ENCODE results near the gene CATSPER4.

Gene CATSPER4

DNA sequence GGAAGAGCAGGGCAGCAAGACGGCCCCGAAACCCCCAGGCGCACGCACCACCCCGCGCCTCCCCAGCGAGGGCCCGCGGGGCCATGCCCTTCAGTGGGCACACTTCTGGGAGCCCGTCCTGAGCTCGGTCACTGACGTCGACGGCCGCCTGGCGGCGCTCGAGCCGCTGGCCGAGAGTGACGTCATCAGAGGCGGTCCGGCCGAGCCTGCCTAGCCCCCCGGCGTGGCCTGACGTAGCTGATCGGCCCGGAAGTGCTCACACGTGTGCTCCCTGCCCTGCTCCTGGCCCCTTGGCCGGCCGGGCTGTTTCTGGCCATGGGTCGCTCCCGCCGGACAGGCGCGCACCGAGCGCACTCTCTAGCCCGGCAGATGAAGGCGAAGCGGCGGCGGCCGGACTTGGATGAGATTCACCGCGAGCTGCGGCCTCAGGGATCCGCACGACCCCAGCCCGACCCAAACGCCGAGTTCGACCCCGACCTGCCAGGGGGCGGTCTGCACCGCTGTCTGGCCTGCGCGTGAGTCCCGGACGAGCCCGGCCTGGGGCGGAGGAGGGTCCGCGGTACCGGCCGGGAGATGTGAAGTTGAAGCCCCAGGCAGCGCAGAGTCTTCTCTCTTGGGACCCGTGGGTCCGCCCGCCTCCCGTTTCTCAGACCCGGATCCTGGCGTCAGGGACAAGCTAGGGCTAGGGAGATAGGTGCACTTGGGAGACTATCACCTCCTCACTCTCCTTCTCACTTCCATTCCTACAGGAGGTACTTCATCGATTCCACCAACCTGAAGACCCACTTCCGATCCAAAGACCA lies 20.5 kb upstream of the CATSPER4 start, which contains the start of gene ZNF593:
TSS of gene ZNF593 (plus strand) at position 240 of the 803 bp plus-strand sequence. CDS start at position 316, 76 bp downstream.
- DNase-seq (ENCODE audit: low spot score in 2 of 2) (peak; percentile 73 to 78), ATAC-seq (replicated peaks; ENCODE audit: extremely low read depth, poor library complexity, severe bottlenecking) (peak; percentile 84)
- H3K4me3 Mint-ChIP-seq = peak within 1 kb of the TSS; percentile 87
- peaks cover 5% of the 10 kb centered on the region for H3K27me3 Mint-ChIP-seq
- H3K9me3 Mint-ChIP-seq = no peaks in the 10 kb centered on the region
- H3K27ac Mint-ChIP-seq (ENCODE audit: low read depth) = peak within 1 kb of the TSS; percentile 38
- H3K36me3 Mint-ChIP-seq (ENCODE audit: insufficient read depth) = peaks cover 7% of the 10 kb centered on the region
- peaks cover 26% of the 10 kb centered on the region for H3K4me1 Mint-ChIP-seq

DNA sequence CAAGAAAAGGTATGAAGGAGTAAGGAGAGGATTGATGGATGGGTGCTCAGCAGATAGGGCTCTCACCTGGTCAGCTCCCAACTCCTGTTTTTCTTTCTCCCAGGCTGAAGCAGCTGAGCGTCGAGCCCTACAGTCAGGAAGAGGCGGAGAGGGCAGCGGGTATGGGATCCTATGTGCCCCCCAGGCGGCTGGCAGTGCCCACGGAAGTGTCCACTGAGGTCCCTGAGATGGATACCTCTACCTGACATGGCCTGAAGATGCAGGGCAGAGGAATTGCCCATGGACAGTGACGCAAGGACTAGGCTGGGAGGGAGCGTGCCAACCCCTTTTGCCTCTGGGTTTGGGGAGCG lies 20.0 kb upstream of the CATSPER4 start:
- H3K4me3 Mint-ChIP-seq = peak overlapping the region; percentile 87
- H3K27me3 Mint-ChIP-seq = no peaks in the 10 kb centered on the region
- no peaks in the 10 kb centered on the region for H3K9me3 Mint-ChIP-seq
- DNase-seq (ENCODE audit: low spot score in 2 of 2) (no peak), ATAC-seq (replicated peaks; ENCODE audit: extremely low read depth, poor library complexity, severe bottlenecking) (no peak)
- H3K36me3 Mint-ChIP-seq (ENCODE audit: insufficient read depth) = peaks cover 7% of the 10 kb centered on the region
- H3K4me1 Mint-ChIP-seq = peaks cover 26% of the 10 kb centered on the region
- H3K27ac Mint-ChIP-seq (ENCODE audit: low read depth) = peak overlapping the region; percentile 38

DNA sequence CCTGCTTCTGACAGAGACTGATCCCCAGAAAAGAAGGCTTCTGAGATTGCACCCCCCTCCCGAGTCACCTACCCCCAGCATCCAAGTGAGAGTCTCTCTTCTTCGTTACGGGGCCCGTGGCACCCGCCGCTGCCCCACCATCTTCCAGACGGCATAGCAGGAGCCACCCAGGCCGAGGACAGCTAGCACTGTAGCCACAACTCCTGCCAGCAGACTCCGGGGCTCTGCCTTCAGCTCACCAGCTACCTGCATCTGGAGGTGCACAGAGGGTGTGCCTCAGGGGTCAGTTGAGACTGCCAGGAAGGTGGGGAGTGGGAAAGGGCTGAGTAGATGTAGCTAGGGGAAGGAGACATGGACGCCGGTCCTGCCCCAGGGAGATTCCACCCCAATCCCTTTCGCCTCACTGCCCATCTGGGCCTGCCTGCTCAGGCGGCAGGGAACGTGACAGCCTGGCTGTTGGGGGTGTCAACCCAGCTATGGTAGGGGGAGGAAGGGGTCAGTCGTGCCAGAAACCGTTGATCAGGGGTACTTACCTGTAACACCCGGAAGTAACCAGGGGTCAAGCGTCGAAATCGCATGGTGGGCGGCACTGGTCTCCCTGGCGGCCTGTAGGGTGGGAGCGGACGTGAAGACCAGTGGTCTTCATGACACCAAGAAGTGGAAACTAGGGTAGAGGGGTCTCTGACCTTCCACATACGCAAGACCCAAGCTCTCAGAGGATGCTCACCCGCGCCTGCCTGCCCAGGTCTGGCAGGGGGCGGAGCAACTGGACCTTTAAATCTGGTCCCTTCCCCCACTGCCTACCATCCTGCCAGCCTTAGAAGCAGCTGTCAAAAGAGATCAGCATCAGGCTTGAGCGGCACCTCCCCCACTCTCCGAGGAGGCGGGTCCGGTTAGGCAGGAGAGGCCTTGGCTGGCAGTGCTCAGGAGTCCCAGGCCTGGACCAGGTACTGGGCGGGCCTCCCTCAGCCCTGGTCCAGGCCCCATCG lies 19.0 kb upstream of the CATSPER4 start, which contains the start of gene ZNF593OS:
TSS of gene ZNF593OS (minus strand) at position 749 of the 989 bp plus-strand sequence. CDS start at position 578, 171 bp downstream.
- peaks cover 7% of the 10 kb centered on the region for H3K36me3 Mint-ChIP-seq (ENCODE audit: insufficient read depth)
- H3K27me3 Mint-ChIP-seq = no peaks in the 10 kb centered on the region
- ATAC-seq (replicated peaks; ENCODE audit: extremely low read depth, poor library complexity, severe bottlenecking) (no peak), DNase-seq (ENCODE audit: low spot score in 2 of 2) (no peak)
- H3K9me3 Mint-ChIP-seq = no peaks in the 10 kb centered on the region
- peak within 1 kb of the TSS; percentile 87 for H3K4me3 Mint-ChIP-seq
- H3K4me1 Mint-ChIP-seq = peaks cover 26% of the 10 kb centered on the region
- H3K27ac Mint-ChIP-seq (ENCODE audit: low read depth) = no peak within 1 kb of the TSS

DNA sequence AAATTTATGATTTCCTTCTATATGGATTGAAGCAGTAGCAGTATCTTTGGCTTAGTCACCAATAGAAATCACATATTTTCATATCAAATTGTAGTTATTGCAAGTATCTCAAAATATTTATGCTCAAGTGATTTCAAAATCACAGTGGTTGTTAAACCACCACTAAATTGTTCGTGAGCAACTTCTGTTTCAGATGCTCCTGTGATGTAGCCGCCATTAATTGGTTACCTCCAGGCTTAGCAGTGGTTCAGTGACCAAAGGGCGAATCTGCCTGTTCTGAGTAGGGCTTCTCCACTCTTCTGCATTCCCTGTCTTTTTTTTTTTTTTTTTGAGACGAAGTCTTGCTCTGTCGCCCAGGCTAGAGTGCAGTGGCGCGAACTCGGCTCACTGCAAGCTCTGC lies 15.1 kb upstream of the CATSPER4 start:
- Mint-ChIP-seq H3K27me3 (no peaks in the 10 kb centered on the region), H3K36me3 (ENCODE audit: insufficient read depth) (peaks cover 4% of the 10 kb centered on the region), H3K27ac (ENCODE audit: low read depth) (no peak overlapping the region), H3K4me3 (no peak overlapping the region), H3K4me1 (peaks cover 10% of the 10 kb centered on the region), H3K9me3 (no peaks in the 10 kb centered on the region)
- ATAC-seq (replicated peaks; ENCODE audit: extremely low read depth, poor library complexity, severe bottlenecking) = no peak
- no peak for DNase-seq (ENCODE audit: low spot score in 2 of 2)

DNA sequence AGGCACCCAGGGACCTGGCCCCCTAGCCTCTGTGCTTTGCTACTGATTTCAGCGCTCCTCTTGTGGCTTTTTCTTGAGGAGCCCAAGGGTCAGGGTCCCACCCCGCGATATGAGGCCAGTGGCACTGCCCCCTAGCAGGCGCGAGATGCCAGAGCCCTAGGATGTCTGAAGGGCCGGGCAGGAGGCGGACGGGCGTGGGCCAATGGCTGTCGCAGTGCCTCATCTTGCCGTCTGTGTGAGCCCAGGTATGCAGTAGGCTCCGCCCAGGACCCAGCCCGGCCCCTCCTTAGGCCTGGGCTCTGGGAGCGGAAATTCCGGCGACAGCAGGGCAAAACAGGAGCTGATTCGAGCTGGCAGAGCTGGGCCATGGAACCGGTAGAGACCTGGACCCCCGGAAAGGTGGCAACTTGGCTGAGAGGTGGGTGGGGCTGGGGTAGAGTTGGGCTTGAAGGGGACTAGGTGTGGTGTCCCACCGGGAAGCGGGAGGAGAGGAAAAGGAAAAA lies 13.2 kb upstream of the CATSPER4 start, which contains the start of gene CNKSR1:
TSS of gene CNKSR1 (plus strand) at position 310 of the 503 bp plus-strand sequence. CDS start at position 367, 57 bp downstream.
- Mint-ChIP-seq H3K4me1 (no peaks in the 10 kb centered on the region), H3K9me3 (no peaks in the 10 kb centered on the region), H3K36me3 (ENCODE audit: insufficient read depth) (no peaks in the 10 kb centered on the region), H3K27ac (ENCODE audit: low read depth) (no peak within 1 kb of the TSS), H3K4me3 (no peak within 1 kb of the TSS), H3K27me3 (no peaks in the 10 kb centered on the region)
- no peak for ATAC-seq (replicated peaks; ENCODE audit: extremely low read depth, poor library complexity, severe bottlenecking)
- no peak for DNase-seq (ENCODE audit: low spot score in 2 of 2)

DNA sequence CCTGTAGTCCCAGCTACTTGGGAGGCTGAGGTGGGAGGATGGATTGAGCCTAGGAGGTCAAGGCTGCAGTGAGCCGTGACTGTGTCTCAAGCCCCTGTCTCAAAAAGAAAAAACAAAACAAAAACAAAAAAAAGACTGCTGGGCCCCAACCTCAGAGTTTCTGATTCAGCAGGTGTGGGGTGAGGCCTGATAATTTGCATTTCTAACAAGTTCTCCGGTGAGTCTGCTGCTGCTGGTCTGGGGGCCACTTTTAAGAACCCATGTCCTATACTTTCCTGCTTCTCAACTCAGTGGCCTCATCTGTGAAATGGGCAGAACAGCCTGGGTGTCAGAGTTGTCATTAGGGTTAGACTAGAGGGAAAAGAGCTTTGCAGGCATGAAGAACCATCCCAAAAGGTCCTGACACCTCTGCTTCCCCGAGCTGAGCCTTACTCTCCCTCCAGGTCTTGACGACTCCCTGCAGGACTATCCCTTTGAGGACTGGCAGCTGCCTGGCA lies 10.3 kb upstream of the CATSPER4 start:
- DNase-seq (ENCODE audit: low spot score in 2 of 2) (no peak), ATAC-seq (replicated peaks; ENCODE audit: extremely low read depth, poor library complexity, severe bottlenecking) (no peak)
- Mint-ChIP-seq H3K27me3 (no peaks in the 10 kb centered on the region), H3K27ac (ENCODE audit: low read depth) (no peak overlapping the region), H3K9me3 (no peaks in the 10 kb centered on the region), H3K4me3 (no peak overlapping the region), H3K4me1 (no peaks in the 10 kb centered on the region), H3K36me3 (ENCODE audit: insufficient read depth) (no peaks in the 10 kb centered on the region)

DNA sequence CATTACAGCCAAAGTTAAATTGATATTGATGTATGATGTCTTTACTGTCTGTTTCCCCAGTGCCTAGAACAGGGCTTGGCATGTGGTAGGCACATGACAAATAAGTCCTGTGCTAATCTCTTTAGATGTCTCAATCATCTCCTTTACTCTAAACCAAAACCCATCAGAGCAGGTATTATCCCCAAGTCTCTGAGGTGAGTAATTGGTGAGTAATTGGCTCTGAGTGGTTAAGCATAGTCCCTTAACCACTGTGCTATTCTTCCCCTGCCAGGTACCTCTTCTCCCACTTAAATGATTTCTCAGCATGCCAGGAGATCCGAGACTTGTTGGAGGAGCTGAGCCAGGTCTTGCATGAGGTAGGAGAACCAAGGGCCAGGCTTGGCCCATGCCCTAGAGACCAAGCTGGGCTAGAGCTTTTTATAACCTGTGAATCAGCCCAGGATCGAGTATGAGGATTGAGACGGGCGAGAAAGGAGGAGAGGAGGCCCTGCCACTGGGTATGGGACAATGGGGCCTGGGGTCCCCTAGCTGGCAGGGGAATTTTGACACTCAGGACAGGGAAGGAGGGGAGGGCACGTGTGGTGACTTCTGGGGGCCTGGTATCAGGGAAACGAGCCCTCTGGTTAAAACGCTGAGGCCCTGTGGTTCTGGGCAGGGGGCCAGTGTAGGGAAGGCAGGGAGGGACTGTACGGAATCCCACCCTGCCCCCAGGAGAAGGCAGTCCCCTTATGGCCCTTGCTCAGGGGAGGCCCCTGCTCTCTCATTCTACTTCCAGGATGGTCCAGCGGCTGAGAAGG lies 8.6 kb upstream of the CATSPER4 start:
- ATAC-seq (replicated peaks; ENCODE audit: extremely low read depth, poor library complexity, severe bottlenecking) (no peak), DNase-seq (ENCODE audit: low spot score in 2 of 2) (no peak)
- no peaks in the 10 kb centered on the region for H3K9me3 Mint-ChIP-seq
- H3K27me3 Mint-ChIP-seq = no peaks in the 10 kb centered on the region
- no peak overlapping the region for H3K4me3 Mint-ChIP-seq
- H3K27ac Mint-ChIP-seq (ENCODE audit: low read depth) = peak overlapping the region; percentile 54
- no peaks in the 10 kb centered on the region for H3K4me1 Mint-ChIP-seq
- no peaks in the 10 kb centered on the region for H3K36me3 Mint-ChIP-seq (ENCODE audit: insufficient read depth)

DNA sequence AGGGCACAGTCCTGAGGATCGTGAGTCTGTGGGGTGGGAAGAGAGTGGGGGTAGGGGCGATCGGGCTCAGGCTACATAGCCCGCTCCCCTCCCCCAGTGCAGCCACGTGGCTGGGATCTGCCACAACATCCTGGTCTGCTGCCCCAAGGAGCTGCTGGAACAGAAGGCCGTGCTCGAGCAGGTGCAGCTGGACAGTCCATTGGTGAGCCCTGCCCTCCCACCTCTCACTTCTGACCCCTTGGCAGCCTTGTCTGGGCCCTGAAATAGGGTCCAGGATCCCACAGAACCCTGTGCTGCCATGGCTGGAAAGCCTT lies 8.1 kb upstream of the CATSPER4 start:
- ATAC-seq (replicated peaks; ENCODE audit: extremely low read depth, poor library complexity, severe bottlenecking) (no peak), DNase-seq (ENCODE audit: low spot score in 2 of 2) (no peak)
- Mint-ChIP-seq H3K9me3 (no peaks in the 10 kb centered on the region), H3K36me3 (ENCODE audit: insufficient read depth) (no peaks in the 10 kb centered on the region), H3K27me3 (no peaks in the 10 kb centered on the region), H3K4me3 (no peak overlapping the region), H3K27ac (ENCODE audit: low read depth) (peak overlapping the region; percentile 54), H3K4me1 (no peaks in the 10 kb centered on the region)

DNA sequence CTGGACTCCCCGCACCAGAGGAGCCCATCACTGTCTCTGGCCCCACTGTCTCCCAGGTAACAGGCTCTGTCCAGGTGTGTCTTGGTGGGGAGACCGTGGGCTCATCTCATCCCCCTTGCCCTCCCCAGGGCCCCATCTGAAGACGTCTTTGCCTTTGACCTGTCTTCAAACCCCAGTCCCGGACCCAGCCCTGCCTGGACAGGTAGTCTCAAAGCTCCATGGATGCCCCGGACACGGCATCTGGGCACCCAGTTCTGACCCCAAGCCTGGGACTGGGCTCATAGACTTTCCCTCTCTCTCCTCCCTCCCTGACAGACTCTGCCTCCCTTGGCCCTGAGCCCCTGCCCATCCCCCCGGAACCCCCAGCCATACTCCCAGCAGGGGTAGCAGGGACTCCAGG lies 6.3 kb upstream of the CATSPER4 start:
- Mint-ChIP-seq H3K27ac (ENCODE audit: low read depth) (no peak overlapping the region), H3K9me3 (no peaks in the 10 kb centered on the region), H3K4me1 (no peaks in the 10 kb centered on the region), H3K27me3 (no peaks in the 10 kb centered on the region), H3K4me3 (no peak overlapping the region), H3K36me3 (ENCODE audit: insufficient read depth) (no peaks in the 10 kb centered on the region)
- DNase-seq (ENCODE audit: low spot score in 2 of 2) (no peak), ATAC-seq (replicated peaks; ENCODE audit: extremely low read depth, poor library complexity, severe bottlenecking) (no peak)

DNA sequence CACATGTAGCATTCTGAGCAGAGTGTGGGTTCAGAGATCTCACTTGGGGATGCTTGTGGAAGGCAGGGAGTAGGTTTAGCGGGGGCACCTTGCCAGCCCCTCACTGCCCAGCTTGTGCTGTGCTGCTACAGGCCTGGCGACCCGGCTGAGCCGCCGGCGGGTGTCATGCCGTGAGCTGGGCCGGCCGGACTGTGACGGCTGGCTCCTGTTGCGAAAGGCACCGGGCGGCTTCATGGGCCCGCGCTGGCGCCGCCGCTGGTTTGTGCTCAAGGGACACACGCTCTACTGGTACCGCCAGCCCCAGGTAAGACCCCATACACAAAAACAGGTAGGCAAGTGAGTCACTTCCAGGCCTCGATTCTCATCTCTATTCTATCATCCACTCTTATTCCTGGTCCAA lies 5.5 kb upstream of the CATSPER4 start:
- Mint-ChIP-seq H3K36me3 (ENCODE audit: insufficient read depth) (no peaks in the 10 kb centered on the region), H3K27ac (ENCODE audit: low read depth) (no peak overlapping the region), H3K4me3 (no peak overlapping the region), H3K9me3 (no peaks in the 10 kb centered on the region), H3K27me3 (no peaks in the 10 kb centered on the region), H3K4me1 (no peaks in the 10 kb centered on the region)
- no peak for DNase-seq (ENCODE audit: low spot score in 2 of 2)
- no peak for ATAC-seq (replicated peaks; ENCODE audit: extremely low read depth, poor library complexity, severe bottlenecking)

DNA sequence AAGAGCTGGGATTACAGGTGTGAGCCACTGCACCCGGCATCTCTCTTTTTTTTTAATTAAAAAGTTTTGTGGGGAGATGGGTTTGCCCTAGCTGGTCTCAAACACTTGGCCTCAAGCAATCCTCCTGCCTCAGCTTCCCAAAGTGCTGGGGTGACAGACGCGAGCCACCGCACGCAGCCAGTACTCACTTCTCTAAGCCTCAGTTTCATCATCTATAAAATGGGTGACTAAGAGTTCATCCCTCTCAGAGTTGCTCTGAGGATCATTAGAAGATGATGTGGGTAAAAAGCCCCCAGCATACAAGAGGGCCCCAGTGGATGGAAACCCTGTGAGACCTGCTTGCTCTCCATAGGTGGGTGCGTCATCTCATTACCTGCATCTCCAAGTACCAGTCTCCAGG lies 2.5 kb upstream of the CATSPER4 start:
- no peak overlapping the region for H3K4me3 Mint-ChIP-seq
- H3K36me3 Mint-ChIP-seq (ENCODE audit: insufficient read depth) = no peaks in the 10 kb centered on the region
- peaks cover 9% of the 10 kb centered on the region for H3K4me1 Mint-ChIP-seq
- H3K27me3 Mint-ChIP-seq = no peaks in the 10 kb centered on the region
- no peaks in the 10 kb centered on the region for H3K9me3 Mint-ChIP-seq
- no peak for DNase-seq (ENCODE audit: low spot score in 2 of 2)
- no peak overlapping the region for H3K27ac Mint-ChIP-seq (ENCODE audit: low read depth)
- no peak for ATAC-seq (replicated peaks; ENCODE audit: extremely low read depth, poor library complexity, severe bottlenecking)

DNA sequence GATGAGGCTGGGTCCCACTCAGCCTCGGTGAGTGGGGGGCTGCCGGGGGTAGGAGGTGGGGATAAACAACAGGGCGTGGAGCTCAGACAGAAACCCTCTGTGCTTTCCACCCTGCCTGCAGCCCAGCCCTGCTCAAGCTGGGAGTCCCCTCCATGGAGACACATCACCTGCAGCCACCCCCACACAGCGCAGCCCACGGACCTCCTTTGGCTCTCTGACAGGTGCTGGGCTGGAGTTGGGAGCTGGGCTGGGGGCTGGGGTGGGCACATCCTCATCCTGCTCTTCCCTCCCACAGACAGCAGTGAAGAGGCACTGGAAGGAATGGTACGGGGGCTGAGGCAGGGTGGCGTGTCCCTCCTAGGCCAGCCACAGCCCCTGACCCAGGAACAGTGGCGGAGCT lies 1.9 kb upstream of the CATSPER4 start:
- ATAC-seq (replicated peaks; ENCODE audit: extremely low read depth, poor library complexity, severe bottlenecking) = no peak
- Mint-ChIP-seq H3K9me3 (no peaks in the 10 kb centered on the region), H3K27ac (ENCODE audit: low read depth) (no peak overlapping the region), H3K4me3 (no peak overlapping the region), H3K4me1 (peaks cover 9% of the 10 kb centered on the region), H3K27me3 (no peaks in the 10 kb centered on the region), H3K36me3 (ENCODE audit: insufficient read depth) (no peaks in the 10 kb centered on the region)
- no peak for DNase-seq (ENCODE audit: low spot score in 2 of 2)
